Kidney epithelial cell (primary cell): ENCODE data around the gene NPB. TPM values are rescaled to one million over a fixed set of nuclear protein-coding genes. Genes with fewer than 3 reads are reported as not detected.

Experiments used
- DNase-seq: peaks from one replicate; pipeline ENCODE4 v3.0.0-alpha.2; 2010; ENCODE audit warnings: low read depth
- H3K27me3 ChIP-seq: 2 replicates; pipeline ENCODE4 v1.6.0; 2011; ENCODE audit warnings: low read length; ENCODE audit not compliant: control insufficient read depth, insufficient read depth
- H3K36me3 ChIP-seq: 2 replicates; pipeline ENCODE4 v1.5.1; 2011; ENCODE audit warnings: low read length; ENCODE audit not compliant: control insufficient read depth, insufficient read depth
- H3K4me3 ChIP-seq: 2 replicates; pipeline ENCODE4 v1.5.1; 2011; ENCODE audit warnings: low read depth, mild to moderate bottlenecking, control low read depth, low read length
- total RNA-seq: library from RNA; depleted of rRNA; stranded (reverse); fragments of >200 nt; gene quantifications from 2 replicates; pipeline ENCODE4 v1.2.3, GENCODE V29; 2015
- TF ChIP-seq, protein P1 (sequence below): IDR thresholded peaks from 2 replicates; pipeline ENCODE4 v1.5.1; 2011; ENCODE audit warnings: mild to moderate bottlenecking, moderate library complexity, low read length, control low read depth, inconsistent platforms; ENCODE audit not compliant: insufficient read depth, poor library complexity, severe bottlenecking

NPB gene
- total RNA-seq, 1 donor from 2014 or later: 1.9 TPM

DNA sequence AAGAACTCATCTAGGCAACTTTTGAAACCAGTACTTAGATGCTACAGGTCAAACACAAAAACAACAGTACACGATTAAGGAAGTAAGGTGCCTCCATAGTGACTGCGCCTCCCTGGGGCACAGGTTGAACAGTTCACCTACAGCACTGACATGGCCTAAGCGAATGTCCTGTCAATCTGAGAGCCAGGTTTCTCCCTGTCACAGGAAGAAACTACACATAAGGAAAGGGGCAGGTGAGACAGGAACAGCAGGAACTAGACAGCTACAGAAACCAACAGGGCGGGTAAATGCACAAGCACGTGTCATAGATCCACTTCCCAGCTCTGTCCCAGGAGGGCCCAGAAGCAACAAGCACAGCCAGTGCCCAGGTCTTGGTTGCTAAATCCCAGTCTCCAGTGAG is 22.9 kb upstream of the NPB start:
- no peak for DNase-seq
- no peaks in the 10 kb centered on the region for H3K27me3 ChIP-seq
- H3K4me3 ChIP-seq: no peak overlapping the region
- TF ChIP-seq, protein P1, sequence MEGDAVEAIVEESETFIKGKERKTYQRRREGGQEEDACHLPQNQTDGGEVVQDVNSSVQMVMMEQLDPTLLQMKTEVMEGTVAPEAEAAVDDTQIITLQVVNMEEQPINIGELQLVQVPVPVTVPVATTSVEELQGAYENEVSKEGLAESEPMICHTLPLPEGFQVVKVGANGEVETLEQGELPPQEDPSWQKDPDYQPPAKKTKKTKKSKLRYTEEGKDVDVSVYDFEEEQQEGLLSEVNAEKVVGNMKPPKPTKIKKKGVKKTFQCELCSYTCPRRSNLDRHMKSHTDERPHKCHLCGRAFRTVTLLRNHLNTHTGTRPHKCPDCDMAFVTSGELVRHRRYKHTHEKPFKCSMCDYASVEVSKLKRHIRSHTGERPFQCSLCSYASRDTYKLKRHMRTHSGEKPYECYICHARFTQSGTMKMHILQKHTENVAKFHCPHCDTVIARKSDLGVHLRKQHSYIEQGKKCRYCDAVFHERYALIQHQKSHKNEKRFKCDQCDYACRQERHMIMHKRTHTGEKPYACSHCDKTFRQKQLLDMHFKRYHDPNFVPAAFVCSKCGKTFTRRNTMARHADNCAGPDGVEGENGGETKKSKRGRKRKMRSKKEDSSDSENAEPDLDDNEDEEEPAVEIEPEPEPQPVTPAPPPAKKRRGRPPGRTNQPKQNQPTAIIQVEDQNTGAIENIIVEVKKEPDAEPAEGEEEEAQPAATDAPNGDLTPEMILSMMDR: no peak
- H3K36me3 ChIP-seq: no peaks in the 10 kb centered on the region

DNA sequence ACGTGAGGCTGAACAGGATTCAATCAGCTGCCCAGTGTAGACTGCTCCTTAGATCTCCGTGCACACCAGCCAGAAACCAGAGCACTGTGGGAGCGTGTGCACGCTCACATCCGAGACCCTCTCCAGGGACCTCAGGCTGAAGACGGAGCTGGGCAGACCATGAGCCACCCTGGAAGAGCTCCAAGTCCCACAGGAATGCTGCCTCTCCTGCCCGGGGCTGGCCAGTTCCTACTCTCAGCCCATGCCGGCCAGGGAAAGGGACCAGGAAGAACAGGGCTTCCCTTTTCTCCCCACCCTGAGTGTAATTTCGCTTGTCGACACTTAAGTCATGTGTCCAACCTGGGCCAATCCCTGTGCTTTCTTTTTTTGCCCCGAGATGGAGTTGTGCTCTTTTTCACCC is 17.5 kb upstream of the NPB start:
- Histone ChIP-seq H3K36me3 (peaks cover 8% of the 10 kb centered on the region), H3K4me3 (no peak overlapping the region), H3K27me3 (no peaks in the 10 kb centered on the region)
- no peak for DNase-seq
- TF ChIP-seq, protein P1: no peak

DNA sequence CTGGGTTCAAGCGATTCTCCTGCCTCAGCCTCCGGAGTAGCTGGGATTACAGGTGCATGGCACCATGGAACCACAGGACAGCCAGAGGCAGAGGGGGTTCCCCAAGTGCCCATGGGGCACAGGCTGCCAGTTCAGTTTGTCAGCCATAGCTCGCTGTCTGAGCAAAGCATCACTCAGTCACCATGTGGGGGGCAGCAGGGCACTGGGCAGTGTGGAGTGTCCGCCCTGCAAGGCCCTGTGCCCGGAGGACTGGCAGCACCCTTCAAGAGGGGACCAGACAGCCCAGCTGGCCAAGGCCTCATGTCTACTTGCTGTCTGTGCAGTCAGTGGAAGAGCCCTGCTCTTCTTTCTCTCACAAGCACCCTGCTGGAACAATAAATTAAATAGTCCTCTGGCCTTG is 17.1 kb upstream of the NPB start:
- Histone ChIP-seq H3K36me3 (peaks cover 8% of the 10 kb centered on the region), H3K27me3 (no peaks in the 10 kb centered on the region), H3K4me3 (no peak overlapping the region)
- DNase-seq: no peak
- TF ChIP-seq, protein P1: no peak

DNA sequence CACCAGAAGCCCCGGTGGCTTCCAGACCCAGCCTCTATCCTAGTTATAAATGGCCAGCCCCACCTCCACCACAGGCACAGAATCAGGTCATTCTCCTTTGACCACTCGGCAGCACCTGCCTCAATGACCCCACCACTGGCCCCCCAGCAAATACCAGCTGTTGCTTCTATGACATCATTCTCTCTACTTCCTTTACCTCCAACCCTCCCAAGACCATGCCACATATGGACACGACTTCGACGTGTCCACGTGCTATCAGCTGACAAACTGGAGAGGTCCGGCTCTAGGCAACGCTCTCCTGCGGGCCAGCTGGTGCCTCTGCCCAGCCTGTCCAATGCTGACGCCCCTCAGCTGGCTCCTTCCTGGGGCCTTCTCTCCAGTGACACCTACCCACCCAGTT is 16.6 kb upstream of the NPB start:
- Histone ChIP-seq H3K27me3 (no peaks in the 10 kb centered on the region), H3K4me3 (no peak overlapping the region), H3K36me3 (peaks cover 8% of the 10 kb centered on the region)
- TF ChIP-seq, protein P1: no peak
- no peak for DNase-seq

DNA sequence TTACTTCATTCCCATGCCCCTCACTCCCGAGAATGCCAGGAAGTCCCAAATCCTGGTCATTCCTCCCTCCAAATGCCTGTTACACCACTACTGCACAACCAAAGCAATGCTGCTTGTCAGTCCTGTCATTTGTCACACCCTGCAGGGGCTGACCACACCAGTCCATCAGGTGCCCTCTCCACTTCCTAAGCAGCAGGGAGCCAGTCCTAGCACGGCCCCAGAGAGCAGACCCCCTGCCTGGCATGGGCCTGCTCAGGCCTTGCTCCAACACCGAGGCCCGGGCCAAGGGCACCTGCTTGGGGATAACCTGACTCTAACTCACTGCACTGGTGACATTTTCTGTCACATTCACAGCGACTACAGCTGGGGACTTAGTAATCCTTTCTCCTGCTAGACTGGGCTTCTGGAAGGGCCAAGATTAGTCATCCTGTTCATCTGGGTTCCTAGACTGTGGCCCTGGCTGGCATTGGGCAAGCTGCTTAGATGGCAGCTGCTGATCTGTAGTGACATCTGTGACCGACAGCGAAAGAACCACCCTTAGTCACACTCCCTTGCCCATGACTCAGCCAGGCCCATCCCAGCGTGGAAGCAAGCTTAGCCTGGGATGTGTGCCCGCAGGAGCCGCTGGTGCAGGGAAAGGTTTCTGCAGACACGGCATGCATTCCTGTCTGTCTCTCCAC is 16.0 kb upstream of the NPB start:
- DNase-seq: peak; percentile 87
- H3K36me3 ChIP-seq: peaks cover 8% of the 10 kb centered on the region
- TF ChIP-seq, protein P1: no peak
- no peak overlapping the region for H3K4me3 ChIP-seq
- no peaks in the 10 kb centered on the region for H3K27me3 ChIP-seq
